Measurements from ENCODE around the gene ADAM12.

- TF ChIP-seq CTCF (IDR thresholded peaks at IDR 0.05): no peak
- TF ChIP-seq POLR2A (IDR thresholded peaks at IDR 0.05): no peak
These were observed 403.3 kb downstream of the ADAM12 start for GRCh38 chr10:125984865-125985495.

All from suprapubic skin (tissue), 3 donors.